NB4 (cell line): Measurements from ENCODE around the gene CELF3.

Source experiments
- DNase-seq: peaks from one replicate; pipeline ENCODE4 v3.0.0; 2010; ENCODE audit warnings: low read depth
- H3K4me3 ChIP-seq: one replicate; pipeline ENCODE4 v1.5.1; 2011; ENCODE audit warnings: mild to moderate bottlenecking, low read depth, low read length, moderate library complexity
- CTCF ChIP-seq: IDR thresholded peaks from one replicate; pipeline ENCODE4 v1.5.1; 2012; ENCODE audit warnings: low read depth, low read length
- MYC ChIP-seq: IDR thresholded peaks from 2 replicates; pipeline ENCODE4 v1.6.1; 2011; ENCODE audit warnings: low read depth, low read length
- POLR2A ChIP-seq: IDR thresholded peaks from 2 replicates; pipeline ENCODE4 v1.6.1; 2011; ENCODE audit warnings: mild to moderate bottlenecking; ENCODE audit not compliant: insufficient read length; ENCODE audit errors: extremely low read depth
- TF ChIP-seq, protein P1 (sequence below): IDR thresholded peaks from 2 replicates; pipeline ENCODE4 v1.6.1; 2011; ENCODE audit warnings: low read depth, low read length

Gene CELF3

DNA sequence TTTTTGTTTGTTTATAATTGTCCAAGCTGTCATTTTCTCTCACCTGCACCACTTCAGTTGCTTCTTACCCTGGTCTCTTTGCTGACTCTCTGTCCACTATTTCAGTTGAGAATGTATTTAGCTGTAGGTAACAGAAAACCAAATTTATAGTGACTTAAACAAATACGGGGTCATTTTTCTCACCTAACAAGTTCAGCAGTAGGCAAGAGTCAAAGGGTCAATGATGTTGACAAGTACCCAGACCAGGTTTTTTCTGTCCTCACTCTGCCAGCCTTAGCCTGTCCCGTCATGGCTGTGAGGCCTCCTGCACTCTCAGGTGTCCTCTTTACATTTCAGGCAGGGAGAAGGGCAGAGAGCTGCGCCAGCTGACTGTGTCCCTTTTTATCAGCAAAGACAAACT lies 16.5 kb upstream of the CELF3 start:
- TF ChIP-seq CTCF (no peak), MYC (no peak), POLR2A (no peak)
- TF ChIP-seq, protein P1, sequence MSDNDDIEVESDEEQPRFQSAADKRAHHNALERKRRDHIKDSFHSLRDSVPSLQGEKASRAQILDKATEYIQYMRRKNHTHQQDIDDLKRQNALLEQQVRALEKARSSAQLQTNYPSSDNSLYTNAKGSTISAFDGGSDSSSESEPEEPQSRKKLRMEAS, result no peak
- no peak overlapping the region for H3K4me3 ChIP-seq
- DNase-seq, result no peak

DNA sequence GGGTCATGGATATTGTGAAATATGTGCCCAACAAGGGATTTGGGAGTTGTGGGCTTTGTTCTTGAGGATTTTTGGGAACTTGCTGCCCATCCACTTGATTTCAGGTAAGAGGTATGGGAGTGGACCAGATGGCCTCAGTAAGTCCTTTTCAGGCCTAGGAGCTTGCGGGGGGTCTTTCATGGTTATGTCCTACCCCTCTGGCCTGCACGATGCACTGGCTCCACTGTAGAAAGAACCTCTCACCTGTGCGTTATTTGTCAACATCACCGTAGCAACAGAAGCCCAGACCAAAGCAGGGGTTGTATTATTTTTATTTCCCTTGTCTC lies 13.3 kb upstream of the CELF3 start:
- H3K4me3 ChIP-seq, result no peak overlapping the region
- DNase-seq, result no peak
- TF ChIP-seq MYC, result no peak
- TF ChIP-seq POLR2A, result no peak
- no peak for TF ChIP-seq CTCF
- TF ChIP-seq, protein P1, result no peak

- no peak for TF ChIP-seq CTCF
- TF ChIP-seq MYC, result no peak
- TF ChIP-seq, protein P1, result no peak
- no peak for TF ChIP-seq POLR2A
- H3K4me3 ChIP-seq, result no peak overlapping the region
- no peak for DNase-seq
These were observed 12.8 kb upstream of the CELF3 start for GRCh38 chr1:151729157-151729965.

DNA sequence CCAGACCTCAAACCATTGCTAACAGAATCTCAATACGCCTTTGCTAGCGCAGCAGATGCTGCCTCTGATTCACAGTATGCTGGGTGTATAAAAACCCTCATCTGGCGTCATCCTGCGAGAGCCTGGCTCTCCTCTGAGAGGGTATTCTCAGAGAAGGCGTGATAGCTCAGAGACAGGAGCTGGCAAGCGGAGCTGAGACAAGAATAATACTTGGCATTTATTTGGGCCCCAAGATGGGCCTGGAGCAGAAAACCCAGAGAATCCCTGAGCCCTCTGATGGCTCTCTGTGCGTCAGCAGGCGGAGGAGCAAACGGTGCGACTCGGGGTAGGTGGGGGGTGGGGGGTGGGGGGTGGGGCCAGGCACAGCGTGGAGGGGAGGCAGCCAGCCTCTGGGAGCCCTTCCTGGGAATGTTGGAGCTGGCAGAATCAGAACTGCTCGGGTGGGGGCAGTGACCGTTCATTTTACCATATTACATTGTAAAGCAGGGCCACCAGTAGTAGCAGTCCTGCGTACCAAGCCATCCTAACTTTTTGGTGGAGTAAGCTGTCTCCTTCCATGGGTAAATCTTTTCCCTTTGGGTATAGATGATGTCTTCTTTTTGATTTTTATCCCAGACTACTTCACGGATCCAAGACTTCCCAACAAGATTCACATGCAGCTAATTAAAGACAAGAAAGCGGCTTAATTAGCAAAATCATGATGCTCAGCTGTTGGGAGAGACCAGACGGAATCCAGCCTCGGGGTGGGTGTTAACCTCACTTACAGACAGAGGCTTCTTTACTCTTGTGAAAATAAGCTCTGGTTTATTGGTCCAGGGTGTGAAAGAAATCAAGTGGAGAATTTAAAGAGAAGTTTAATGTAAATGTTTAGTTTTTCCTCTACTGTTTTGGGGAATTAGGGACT lies 11.8 kb upstream of the CELF3 start:
- DNase-seq, result no peak
- TF ChIP-seq MYC, result no peak
- TF ChIP-seq CTCF, result no peak
- no peak for TF ChIP-seq POLR2A
- TF ChIP-seq, protein P1, result no peak
- H3K4me3 ChIP-seq, result no peak overlapping the region

GRCh38 chr1:151723726-151724370 lies 7.2 kb upstream of the CELF3 start:
- DNase-seq, result no peak
- no peak overlapping the region for H3K4me3 ChIP-seq
- TF ChIP-seq POLR2A, result no peak
- TF ChIP-seq, protein P1, result no peak
- no peak for TF ChIP-seq MYC
- no peak for TF ChIP-seq CTCF
